T-cell (primary cell): ENCODE measurements around the gene NEUROG2. TPM values are rescaled to one million over a fixed set of nuclear protein-coding genes. Genes with fewer than 3 reads are reported as not detected.
"Not testable (repeated sequence)": the region's sequence is repeated elsewhere in the genome, so short reads cannot be mapped to it uniquely, and the experiment has no call there.

ENCODE experiments used
- ATAC-seq, 4 experiments: fragments of 200-7000 bp in 3 of 4; fragments of 150-1000 bp in 1 of 4; cut with Tn5 transposase; replicated peaks in 1 of 4; 1 replicate in 3 of 4; 2 replicates in 1 of 4; pipeline ENCODE4 v1.10.0; 2021; ENCODE audit warnings: moderate library complexity in 3 of 4, mild to moderate bottlenecking in 2 of 4, moderate number of reproducible peaks in 1 of 4
- CTCF ChIA-PET, 2 donors: fragments of 300-600 bp; sonication (Branson Sonifier 250); formaldehyde crosslinking; loops; one replicate each; lab custom pipeline; 2022; ENCODE audit warnings: antibody characterized with exemption in 2 of 2; lab: Charles Lee
- POLR2A ChIA-PET, 2 donors: fragments of 300-600 bp; sonication (Branson Sonifier 250); formaldehyde crosslinking; loops; one replicate each; lab custom pipeline; 2022; ENCODE audit warnings: antibody characterized with exemption in 2 of 2; lab: Charles Lee
- DNase-seq, 35 experiments: peaks; one replicate each; pipeline versions ENCODE4 v3.0.0 to v3.0.0-alpha.2; 2013 to 2023
- H3K27ac ChIP-seq: one replicate; pipeline ENCODE4 v1.5.1; 2013; ENCODE audit warnings: low read length
- H3K27me3 ChIP-seq, 2 experiments: replicated peaks in 1 of 2; 1 replicate in 1 of 2; 2 replicates in 1 of 2; pipeline versions ENCODE4 v1.6.1 to v1.7.0; 2013; ENCODE audit warnings: low read length in 1 of 2, mixed read lengths in 1 of 2; ENCODE audit not compliant: control insufficient read depth in 2 of 2, insufficient read depth in 2 of 2; ENCODE audit errors: extremely low read depth in 1 of 2
- H3K36me3 ChIP-seq, 2 donors: 1 replicate in 1 of 2; 2 replicates in 1 of 2; pipeline versions ENCODE4 v1.6.1 to v1.7.0; 2013; ENCODE audit warnings: low read length in 1 of 2; ENCODE audit not compliant: control insufficient read depth in 2 of 2, insufficient read depth in 1 of 2; ENCODE audit errors: extremely low read depth in 1 of 2
- H3K4me1 ChIP-seq, 2 experiments: 1 replicate in 1 of 2; 2 replicates in 1 of 2; pipeline versions ENCODE4 v1.6.1 to v1.7.0; 2013; ENCODE audit warnings: low read length in 2 of 2, mixed read lengths in 1 of 2; ENCODE audit not compliant: insufficient read depth in 2 of 2, control insufficient read depth in 1 of 2; ENCODE audit errors: extremely low read depth in 1 of 2
- H3K4me3 ChIP-seq, 2 donors: 1 replicate in 1 of 2; 2 replicates in 1 of 2; pipeline versions ENCODE4 v1.5.1 to v1.7.0; 2013; ENCODE audit warnings: mild to moderate bottlenecking in 2 of 2, low read length in 1 of 2, moderate library complexity in 1 of 2; ENCODE audit not compliant: control insufficient read depth in 1 of 2; ENCODE audit errors: extremely low read depth in 1 of 2
- H3K9me3 ChIP-seq: 2 replicates; pipeline ENCODE4 v1.7.0; 2013
- H3K27ac Mint-ChIP-seq, 2 donors: one replicate each; pipeline ENCODE4 v1.8.0; 2020 to 2021; ENCODE audit warnings: mild to moderate bottlenecking in 2 of 2, mixed read lengths in 2 of 2
- H3K27me3 Mint-ChIP-seq, 2 donors: one replicate each; pipeline ENCODE4 v1.8.0; 2021 to 2022; ENCODE audit warnings: mixed read lengths in 2 of 2
- H3K36me3 Mint-ChIP-seq: one replicate; pipeline ENCODE4 v1.8.0; 2021; ENCODE audit warnings: mixed read lengths
- H3K4me1 Mint-ChIP-seq, 3 donors: one replicate each; pipeline ENCODE4 v1.8.0; 2020 to 2022; ENCODE audit warnings: mixed read lengths in 3 of 3, mild to moderate bottlenecking in 1 of 3
- H3K4me3 Mint-ChIP-seq, 3 donors: one replicate each; pipeline ENCODE4 v1.8.0; 2020 to 2022; ENCODE audit warnings: mild to moderate bottlenecking in 3 of 3, mixed read lengths in 3 of 3, moderate library complexity in 3 of 3
- H3K9me3 Mint-ChIP-seq, 3 donors: one replicate each; pipeline ENCODE4 v1.8.0; 2020 to 2022; ENCODE audit warnings: mixed read lengths in 3 of 3
- WGBS: methylation state at CpG from one replicate; pipeline ENCODE4 v1.1.5; 2013; ENCODE audit warnings: missing lambda C conversion rate; ENCODE audit not compliant: insufficient coverage; 5-methylcytosine and 5-hydroxymethylcytosine counted together
- total RNA-seq, 35 experiments: library from RNA in 6 of 35; stranded (reverse) in 6 of 35; fragments of 120-200 nt in 1 of 35; gene quantifications; one replicate each; pipeline versions ENCODE4 v1.2.1 to v1.2.4 and lab custom pipeline; 2013 to 2026

NEUROG2 gene
- total RNA-seq, 5 donors from 2014 or later (not counting 1 experiment from before 2014, with no cell fraction given) = not detected

GRCh38 chr4:112523008-112523721, 7.2 kb upstream of the NEUROG2 start:
- H3K36me3 Mint-ChIP-seq = no peaks in the 10 kb centered on the region
- peaks cover 7 to 32% of the 10 kb centered on the region in 2 experiments for H3K4me1 ChIP-seq
- CTCF ChIA-PET = interaction anchor here (0.7 to 2.9 kb wide), 7 partner anchors 11 to 425 kb away, joined by 3 to 8 read pairs (median 3); no protein-coding TSS in a partner anchor
- H3K27me3 Mint-ChIP-seq = peaks cover 49 to 64% of the 10 kb centered on the region in 2 donors
- ATAC-seq = peak in 3 of 4 experiments; percentile 46 to 63 (median 58)
- H3K27ac ChIP-seq = no peak overlapping the region
- peak overlapping the region; percentile 84 to 92 (median 87) for H3K4me3 Mint-ChIP-seq
- H3K9me3 ChIP-seq = peaks cover 2% of the 10 kb centered on the region
- H3K27me3 ChIP-seq = peaks cover 38 to 42% of the 10 kb centered on the region in 2 experiments
- peak in 12 of 35 experiments; percentile 24 to 63 (median 39) for DNase-seq
- no peaks in the 10 kb centered on the region for H3K36me3 ChIP-seq
- H3K4me1 Mint-ChIP-seq = peaks cover 30 to 44% (median 43%) of the 10 kb centered on the region in 3 donors
- WGBS = 5% methylated on average over 24 of the region's 37 CpGs
- peaks cover 0 to 6% (median 0%) of the 10 kb centered on the region in 3 donors for H3K9me3 Mint-ChIP-seq
- peak overlapping the region in 1 of 2 donors; percentile 41 for H3K27ac Mint-ChIP-seq
- POLR2A ChIA-PET = interaction anchor here in 1 of 2 donors (0.6 kb wide), 1 partner anchor 27 kb away, joined by 3 read pairs; no protein-coding TSS in a partner anchor
- peak overlapping the region; percentile 39 to 75 for H3K4me3 ChIP-seq

GRCh38 chr4:112522431-112522830, 6.5 kb upstream of the NEUROG2 start:
- 30% methylated on average over 11 of the region's 17 CpGs for WGBS
- not testable (repeated sequence) for H3K36me3 ChIP-seq, H3K27ac ChIP-seq, H3K9me3 ChIP-seq, H3K36me3 Mint-ChIP-seq, H3K27ac Mint-ChIP-seq, ATAC-seq, H3K9me3 Mint-ChIP-seq, DNase-seq
- peaks cover 43 to 44% of the 10 kb centered on the region in 2 experiments for H3K27me3 ChIP-seq
- Mint-ChIP-seq H3K4me1 (peaks cover 37 to 51% (median 51%) of the 10 kb centered on the region in 3 donors), H3K4me3 (peak overlapping the region in 2 of 3 donors; percentile 9 to 92), H3K27me3 (peaks cover 56 to 71% of the 10 kb centered on the region in 2 donors)
- POLR2A ChIA-PET = interaction anchor here in 1 of 2 donors (0.7 kb wide), 1 partner anchor 1658 kb away, joined by 9 read pairs; no protein-coding TSS in a partner anchor
- H3K4me3 ChIP-seq = peak overlapping the region in 1 of 2 donors; percentile 75
- CTCF ChIA-PET = interaction anchor here in 1 of 2 donors (0.6 to 2.9 kb wide), 4 partner anchors 10 to 308 kb away, joined by 3 to 8 read pairs (median 3); no protein-coding TSS in a partner anchor
- peaks cover 14 to 33% of the 10 kb centered on the region in 2 experiments for H3K4me1 ChIP-seq

GRCh38 chr4:112521123-112522023, 5.4 kb upstream of the NEUROG2 start:
- Histone ChIP-seq H3K27me3 (peaks cover 47 to 53% of the 10 kb centered on the region in 2 experiments), H3K27ac (no peak overlapping the region), H3K4me3 (peak overlapping the region in 1 of 2 donors; percentile 49), H3K36me3 (no peaks in the 10 kb centered on the region), H3K4me1 (peaks cover 22 to 44% of the 10 kb centered on the region in 2 experiments), H3K9me3 (peaks cover 2% of the 10 kb centered on the region)
- ATAC-seq (no peak), DNase-seq (no peak)
- POLR2A ChIA-PET = no interaction called here
- H3K9me3 Mint-ChIP-seq = peaks cover 0 to 6% (median 0%) of the 10 kb centered on the region in 3 donors
- H3K4me1 Mint-ChIP-seq = peaks cover 45 to 61% (median 60%) of the 10 kb centered on the region in 3 donors
- peaks cover 65 to 77% of the 10 kb centered on the region in 2 donors for H3K27me3 Mint-ChIP-seq
- WGBS = 14% methylated on average over 8 of the region's 30 CpGs
- CTCF ChIA-PET = no interaction called here
- peak overlapping the region; percentile 24 to 92 (median 28) for H3K4me3 Mint-ChIP-seq
- peak overlapping the region in 1 of 2 donors; percentile 57 for H3K27ac Mint-ChIP-seq
- no peaks in the 10 kb centered on the region for H3K36me3 Mint-ChIP-seq

GRCh38 chr4:112520598-112521122, 4.7 kb upstream of the NEUROG2 start:
- Histone ChIP-seq H3K4me3 (peak overlapping the region in 1 of 2 donors; percentile 49), H3K27ac (no peak overlapping the region), H3K27me3 (peaks cover 47 to 60% of the 10 kb centered on the region in 2 experiments), H3K9me3 (peaks cover 2% of the 10 kb centered on the region), H3K4me1 (peaks cover 22 to 51% of the 10 kb centered on the region in 2 experiments), H3K36me3 (no peaks in the 10 kb centered on the region)
- POLR2A ChIA-PET = no interaction called here
- CTCF ChIA-PET = no interaction called here
- Mint-ChIP-seq H3K27me3 (peaks cover 72 to 76% of the 10 kb centered on the region in 2 donors), H3K4me3 (peak overlapping the region; percentile 17 to 92 (median 24)), H3K36me3 (no peaks in the 10 kb centered on the region), H3K4me1 (peaks cover 49 to 68% (median 65%) of the 10 kb centered on the region in 3 donors), H3K27ac (peak overlapping the region in 1 of 2 donors; percentile 57), H3K9me3 (peaks cover 0 to 6% (median 0%) of the 10 kb centered on the region in 3 donors)
- DNase-seq (no peak), ATAC-seq (no peak)
- WGBS = 6% methylated on average over 20 of the region's 25 CpGs

GRCh38 chr4:112519689-112520597, 4.0 kb upstream of the NEUROG2 start:
- WGBS = 22% methylated on average over 10 of the region's 21 CpGs
- DNase-seq (no peak), ATAC-seq (no peak)
- no peaks in the 10 kb centered on the region for H3K36me3 ChIP-seq
- peaks cover 2% of the 10 kb centered on the region for H3K9me3 ChIP-seq
- Mint-ChIP-seq H3K27ac (peak overlapping the region in 1 of 2 donors; percentile 39), H3K36me3 (no peaks in the 10 kb centered on the region), H3K27me3 (peaks cover 77 to 82% of the 10 kb centered on the region in 2 donors), H3K4me1 (peaks cover 52 to 74% (median 70%) of the 10 kb centered on the region in 3 donors), H3K9me3 (peaks cover 0 to 6% (median 0%) of the 10 kb centered on the region in 3 donors), H3K4me3 (peak overlapping the region in 1 of 3 donors; percentile 92)
- CTCF ChIA-PET = interaction anchor here in 1 of 2 donors (0.7 kb wide), 1 partner anchor 12 kb away, joined by 4 read pairs; no protein-coding TSS in a partner anchor
- POLR2A ChIA-PET = no interaction called here
- H3K27ac ChIP-seq = no peak overlapping the region
- peaks cover 47 to 67% of the 10 kb centered on the region in 2 experiments for H3K27me3 ChIP-seq
- H3K4me1 ChIP-seq = peaks cover 23 to 57% of the 10 kb centered on the region in 2 experiments
- no peak overlapping the region for H3K4me3 ChIP-seq
